NCI-H1694 treated with DMSO at 0.1 percent for 48 hours (cell line): Measurements from ENCODE around the gene SRSF7.
"Not testable (repeated sequence)": the region's sequence is repeated elsewhere in the genome, so short reads cannot be mapped to it uniquely, and the experiment has no call there.

Experiments used
- DNase-seq: peaks from one replicate; lab custom pipeline; 2025; lab: John Stamatoyannopoulos, UW

Gene SRSF7

GRCh38 chr2:38754049-38754448 is 2.9 kb upstream of the SRSF7 start:
- DNase-seq: no peak

GRCh38 chr2:38751596-38752410 is 642 bp upstream of the SRSF7 start:
- DNase-seq: no peak

- DNase-seq: peak; percentile 70
Measured at GRCh38 chr2:38750011-38750890, 910 bp downstream of the SRSF7 start.

- DNase-seq: no peak
Measured at GRCh38 chr2:38748943-38749804, 2.0 kb downstream of the SRSF7 start.

- DNase-seq: no peak
Measured at GRCh38 chr2:38748391-38748790, 2.8 kb downstream of the SRSF7 start.

- no peak for DNase-seq
Measured at GRCh38 chr2:38747819-38748218, 3.3 kb downstream of the SRSF7 start.

- DNase-seq: no peak
Measured at GRCh38 chr2:38747007-38747424, 4.1 kb downstream of the SRSF7 start.

- no peak for DNase-seq
Measured at GRCh38 chr2:38745267-38745666, 5.9 kb downstream of the SRSF7 start.

GRCh38 chr2:38744399-38744780 is 6.8 kb downstream of the SRSF7 start:
- DNase-seq: no peak

GRCh38 chr2:38743672-38744398 is 7.3 kb downstream of the SRSF7 start:
- DNase-seq: no peak

GRCh38 chr2:38742797-38743559 is 8.2 kb downstream of the SRSF7 start:
- DNase-seq: no peak

GRCh38 chr2:38740851-38741731 is 10.1 kb downstream of the SRSF7 start:
- DNase-seq: peak; percentile 64

- no peak for DNase-seq
Measured at GRCh38 chr2:38739524-38739923, 11.6 kb downstream of the SRSF7 start.

- no peak for DNase-seq
Measured at GRCh38 chr2:38737925-38738324, 13.2 kb downstream of the SRSF7 start.

GRCh38 chr2:38737000-38737698 is 14.0 kb downstream of the SRSF7 start:
- DNase-seq: not testable (repeated sequence)

GRCh38 chr2:38735999-38736320 is 15.2 kb downstream of the SRSF7 start:
- no peak for DNase-seq

GRCh38 chr2:38734299-38735058 is 16.7 kb downstream of the SRSF7 start:
- no peak for DNase-seq

- DNase-seq: no peak
Measured at GRCh38 chr2:38733300-38733971, 17.7 kb downstream of the SRSF7 start.
